PFSK-1 (cell line): ENCODE data around the gene CCDC152.

Experiments
- POLR2AphosphoS5 ChIP-seq: IDR thresholded peaks from 2 replicates; pipeline ENCODE4 v1.6.1; 2012; ENCODE audit warnings: low read depth, mild to moderate bottlenecking, control low read depth, low read length, moderate library complexity
- TF ChIP-seq, protein P1 (sequence below), 2 experiments: IDR thresholded peaks; 2 replicates each; pipeline versions ENCODE4 v1.6.1 to v1.8.0; 2011 to 2012; ENCODE audit warnings: low read depth in 2 of 2, low read length in 2 of 2, control low read depth in 1 of 2, inconsistent platforms in 1 of 2, mild to moderate bottlenecking in 1 of 2, moderate library complexity in 1 of 2; ENCODE audit not compliant: insufficient read depth in 1 of 2

DNA sequence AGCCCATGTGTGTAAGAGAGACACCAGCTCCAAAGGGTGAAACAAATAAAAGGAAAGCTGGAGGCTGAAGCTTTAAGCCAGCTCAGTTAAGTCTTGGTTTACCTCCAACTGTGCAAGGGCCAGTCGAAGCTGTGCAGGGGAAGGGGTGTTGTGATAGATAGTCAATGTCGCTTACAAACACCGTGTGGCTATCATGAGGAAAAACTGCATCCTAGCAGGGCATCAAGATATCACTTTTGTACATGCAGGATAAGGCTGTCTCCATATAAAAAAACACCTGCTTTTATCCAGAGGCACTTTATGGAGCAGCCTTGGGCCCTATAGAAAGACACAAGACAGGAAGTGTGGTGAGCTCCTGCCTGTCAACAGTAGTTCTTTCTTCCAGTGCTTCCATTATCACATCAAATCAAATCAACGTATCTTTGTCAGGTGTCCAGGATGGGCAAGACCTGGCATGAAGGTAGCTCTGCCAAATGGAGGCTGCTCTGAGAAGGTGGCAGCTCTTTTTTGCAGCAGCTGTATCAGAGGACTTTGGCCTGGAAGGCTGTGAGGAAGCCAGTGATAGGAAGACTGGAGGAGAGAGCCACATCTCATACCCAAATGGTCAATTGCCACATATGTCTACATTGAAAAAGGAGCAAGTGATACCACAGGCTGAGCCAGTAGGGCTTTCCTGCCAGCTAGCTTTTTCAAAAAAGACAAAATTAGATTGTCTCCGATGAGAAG, 84.4 kb downstream of the CCDC152 start:
- no peak for TF ChIP-seq POLR2AphosphoS5
- TF ChIP-seq, protein P1, sequence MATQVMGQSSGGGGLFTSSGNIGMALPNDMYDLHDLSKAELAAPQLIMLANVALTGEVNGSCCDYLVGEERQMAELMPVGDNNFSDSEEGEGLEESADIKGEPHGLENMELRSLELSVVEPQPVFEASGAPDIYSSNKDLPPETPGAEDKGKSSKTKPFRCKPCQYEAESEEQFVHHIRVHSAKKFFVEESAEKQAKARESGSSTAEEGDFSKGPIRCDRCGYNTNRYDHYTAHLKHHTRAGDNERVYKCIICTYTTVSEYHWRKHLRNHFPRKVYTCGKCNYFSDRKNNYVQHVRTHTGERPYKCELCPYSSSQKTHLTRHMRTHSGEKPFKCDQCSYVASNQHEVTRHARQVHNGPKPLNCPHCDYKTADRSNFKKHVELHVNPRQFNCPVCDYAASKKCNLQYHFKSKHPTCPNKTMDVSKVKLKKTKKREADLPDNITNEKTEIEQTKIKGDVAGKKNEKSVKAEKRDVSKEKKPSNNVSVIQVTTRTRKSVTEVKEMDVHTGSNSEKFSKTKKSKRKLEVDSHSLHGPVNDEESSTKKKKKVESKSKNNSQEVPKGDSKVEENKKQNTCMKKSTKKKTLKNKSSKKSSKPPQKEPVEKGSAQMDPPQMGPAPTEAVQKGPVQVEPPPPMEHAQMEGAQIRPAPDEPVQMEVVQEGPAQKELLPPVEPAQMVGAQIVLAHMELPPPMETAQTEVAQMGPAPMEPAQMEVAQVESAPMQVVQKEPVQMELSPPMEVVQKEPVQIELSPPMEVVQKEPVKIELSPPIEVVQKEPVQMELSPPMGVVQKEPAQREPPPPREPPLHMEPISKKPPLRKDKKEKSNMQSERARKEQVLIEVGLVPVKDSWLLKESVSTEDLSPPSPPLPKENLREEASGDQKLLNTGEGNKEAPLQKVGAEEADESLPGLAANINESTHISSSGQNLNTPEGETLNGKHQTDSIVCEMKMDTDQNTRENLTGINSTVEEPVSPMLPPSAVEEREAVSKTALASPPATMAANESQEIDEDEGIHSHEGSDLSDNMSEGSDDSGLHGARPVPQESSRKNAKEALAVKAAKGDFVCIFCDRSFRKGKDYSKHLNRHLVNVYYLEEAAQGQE (IDR thresholded peaks at IDR 0.05; ENCODE audit: insufficient read depth in 1 of 2, low read depth in 2 of 2, low read length in 2 of 2), result no peak
